ENCODE results near the gene LIMS2.

DNA sequence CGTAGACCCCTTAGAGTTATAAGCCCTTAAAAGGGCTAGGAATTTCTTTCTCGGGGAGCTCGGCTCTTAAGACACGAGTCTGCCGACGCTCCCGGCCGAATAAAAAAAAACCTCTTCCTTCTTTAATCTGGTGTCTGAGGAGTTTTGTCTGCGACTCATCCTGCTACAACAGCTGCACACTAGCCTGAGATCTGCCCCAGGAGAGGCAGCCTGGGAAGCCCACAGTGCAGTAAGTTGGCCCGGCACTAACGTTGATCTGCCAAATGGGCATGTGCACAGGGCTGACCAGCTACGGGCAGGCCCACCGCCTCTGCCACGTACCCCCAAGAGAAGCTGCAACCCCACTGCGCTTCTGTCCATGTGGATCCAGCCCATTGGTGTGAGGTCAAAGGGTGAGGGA is 8.4 kb upstream of the LIMS2 start:
- TF ChIP-seq, protein P1, sequence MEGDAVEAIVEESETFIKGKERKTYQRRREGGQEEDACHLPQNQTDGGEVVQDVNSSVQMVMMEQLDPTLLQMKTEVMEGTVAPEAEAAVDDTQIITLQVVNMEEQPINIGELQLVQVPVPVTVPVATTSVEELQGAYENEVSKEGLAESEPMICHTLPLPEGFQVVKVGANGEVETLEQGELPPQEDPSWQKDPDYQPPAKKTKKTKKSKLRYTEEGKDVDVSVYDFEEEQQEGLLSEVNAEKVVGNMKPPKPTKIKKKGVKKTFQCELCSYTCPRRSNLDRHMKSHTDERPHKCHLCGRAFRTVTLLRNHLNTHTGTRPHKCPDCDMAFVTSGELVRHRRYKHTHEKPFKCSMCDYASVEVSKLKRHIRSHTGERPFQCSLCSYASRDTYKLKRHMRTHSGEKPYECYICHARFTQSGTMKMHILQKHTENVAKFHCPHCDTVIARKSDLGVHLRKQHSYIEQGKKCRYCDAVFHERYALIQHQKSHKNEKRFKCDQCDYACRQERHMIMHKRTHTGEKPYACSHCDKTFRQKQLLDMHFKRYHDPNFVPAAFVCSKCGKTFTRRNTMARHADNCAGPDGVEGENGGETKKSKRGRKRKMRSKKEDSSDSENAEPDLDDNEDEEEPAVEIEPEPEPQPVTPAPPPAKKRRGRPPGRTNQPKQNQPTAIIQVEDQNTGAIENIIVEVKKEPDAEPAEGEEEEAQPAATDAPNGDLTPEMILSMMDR (IDR thresholded peaks at IDR 0.05; ENCODE audit: insufficient read depth, low read length, poor library complexity, severe bottlenecking): no peak
- no peak for TF ChIP-seq EZH2phosphoT487 (conservative IDR thresholded peaks at IDR 0.05; ENCODE audit: low read length)
